H9 (cell line): ENCODE data around the gene KIF3B. TPM values are rescaled to one million over a fixed set of nuclear protein-coding genes. Genes with fewer than 3 reads are reported as not detected.

Experiments used
- DNase-seq: peaks from one replicate; pipeline ENCODE4 v3.0.0-alpha.2; 2017
- H2AFZ ChIP-seq: one replicate; pipeline ENCODE4 v1.6.1; 2013; ENCODE audit warnings: mild to moderate bottlenecking, low read length, control low read depth, moderate library complexity
- H2AK5ac ChIP-seq: 2 replicates; pipeline ENCODE4 v1.6.1; 2013; ENCODE audit warnings: low read length, control low read depth, mixed read lengths; ENCODE audit not compliant: insufficient read length
- H2BK120ac ChIP-seq: one replicate; pipeline ENCODE4 v1.6.1; 2013; ENCODE audit warnings: low read depth, mild to moderate bottlenecking, low read length, control low read depth, inconsistent platforms; ENCODE audit not compliant: poor library complexity, severe bottlenecking
- H2BK12ac ChIP-seq: 2 replicates; pipeline ENCODE4 v1.6.1; 2013; ENCODE audit warnings: low read length, control low read depth, mixed read lengths, low read depth; ENCODE audit not compliant: insufficient read length
- H2BK15ac ChIP-seq: 2 replicates; pipeline ENCODE4 v1.6.1; 2013; ENCODE audit warnings: low read depth, low read length, control low read depth
- H2BK20ac ChIP-seq: one replicate; pipeline ENCODE4 v1.6.1; 2013; ENCODE audit warnings: low read depth, mild to moderate bottlenecking, low read length, control low read depth, inconsistent platforms; ENCODE audit not compliant: poor library complexity, severe bottlenecking
- H2BK5ac ChIP-seq: 2 replicates; pipeline ENCODE4 v1.6.1; 2013; ENCODE audit warnings: low read length, control low read depth, mixed read lengths; ENCODE audit not compliant: insufficient read length
- H3K14ac ChIP-seq: 2 replicates; pipeline ENCODE4 v1.6.1; 2013; ENCODE audit warnings: low read length, control low read depth; ENCODE audit not compliant: insufficient read depth
- H3K18ac ChIP-seq: 2 replicates; pipeline ENCODE4 v1.6.1; 2013; ENCODE audit warnings: low read depth, mild to moderate bottlenecking, mixed read lengths, low read length, control low read depth; ENCODE audit not compliant: insufficient read length
- H3K23ac ChIP-seq: 2 replicates; pipeline ENCODE4 v1.6.1; 2013; ENCODE audit warnings: low read length, control low read depth, mixed read lengths, low read depth; ENCODE audit not compliant: insufficient read length
- H3K23me2 ChIP-seq: 2 replicates; pipeline ENCODE4 v1.6.1; 2013; ENCODE audit warnings: low read depth, mild to moderate bottlenecking, mixed read lengths, low read length, control low read depth; ENCODE audit not compliant: insufficient read length, poor library complexity, severe bottlenecking
- H3K27ac ChIP-seq: 2 replicates; pipeline ENCODE4 v1.5.1; 2013; ENCODE audit warnings: low read length, control low read depth, mixed read lengths, low read depth; ENCODE audit not compliant: insufficient read length
- H3K27me3 ChIP-seq: 2 replicates; pipeline ENCODE4 v1.6.1; 2013; ENCODE audit warnings: low read length, control low read depth, inconsistent platforms; ENCODE audit not compliant: insufficient read depth
- H3K4ac ChIP-seq: 2 replicates; pipeline ENCODE4 v1.6.1; 2013; ENCODE audit warnings: low read depth, mild to moderate bottlenecking, control low read depth, inconsistent platforms, low read length, moderate library complexity
- H3K4me1 ChIP-seq: 2 replicates; pipeline ENCODE4 v1.6.1; 2013; ENCODE audit warnings: low read length, control low read depth, inconsistent platforms; ENCODE audit not compliant: insufficient read depth
- H3K4me2 ChIP-seq: 2 replicates; pipeline ENCODE4 v1.6.1; 2013; ENCODE audit warnings: low read length, control low read depth, mixed read lengths; ENCODE audit not compliant: insufficient read length, insufficient read depth
- H3K56ac ChIP-seq: 2 replicates; pipeline ENCODE4 v1.6.1; 2013; ENCODE audit warnings: low read depth, mild to moderate bottlenecking, mixed read lengths, low read length, control low read depth; ENCODE audit not compliant: insufficient read length
- H3K79me1 ChIP-seq: 2 replicates; pipeline ENCODE4 v1.6.1; 2013; ENCODE audit warnings: low read depth, mild to moderate bottlenecking, moderate library complexity, low read length, control low read depth, inconsistent platforms; ENCODE audit not compliant: insufficient read depth, poor library complexity, severe bottlenecking
- H3K79me2 ChIP-seq: 2 replicates; pipeline ENCODE4 v1.6.1; 2013; ENCODE audit warnings: low read length, control low read depth, inconsistent platforms; ENCODE audit not compliant: insufficient read depth
- H3K9ac ChIP-seq: 2 replicates; pipeline ENCODE4 v1.6.1; 2013; ENCODE audit warnings: low read length, control low read depth, mixed read lengths; ENCODE audit not compliant: insufficient read length; ENCODE audit errors: extremely low read depth
- H3K9me3 ChIP-seq: one replicate; pipeline ENCODE4 v1.6.1; 2013; ENCODE audit warnings: low read depth, low read length, inconsistent platforms; ENCODE audit not compliant: control insufficient read depth
- H3T11ph ChIP-seq: one replicate; pipeline ENCODE4 v1.6.1; 2013; ENCODE audit warnings: mild to moderate bottlenecking, low read length, control low read depth, inconsistent platforms
- H4K20me1 ChIP-seq: one replicate; pipeline ENCODE4 v1.6.1; 2013; ENCODE audit not compliant: control insufficient read depth, insufficient read length, insufficient read depth
- H4K5ac ChIP-seq: 2 replicates; pipeline ENCODE4 v1.6.1; 2013; ENCODE audit warnings: low read depth, mild to moderate bottlenecking, mixed read lengths, low read length, control low read depth; ENCODE audit not compliant: insufficient read length
- H4K8ac ChIP-seq: replicated peaks from 2 replicates; pipeline ENCODE4 v1.6.1; 2013; ENCODE audit warnings: low read length, control low read depth, mixed read lengths, low read depth; ENCODE audit not compliant: insufficient read length
- H4K91ac ChIP-seq: 2 replicates; pipeline ENCODE4 v1.6.1; 2013; ENCODE audit warnings: low read depth, mild to moderate bottlenecking, moderate library complexity, mixed read lengths, low read length, control low read depth; ENCODE audit not compliant: insufficient read length
- H3K27ac Mint-ChIP-seq, 3 experiments: 2 replicates in 2 of 3; 3 replicates in 1 of 3; pipeline ENCODE4 v1.8.0; 2020 to 2021; ENCODE audit warnings: mixed read lengths in 3 of 3, mild to moderate bottlenecking in 1 of 3, moderate library complexity in 1 of 3
- H3K27me3 Mint-ChIP-seq: 2 replicates; pipeline ENCODE4 v1.8.0; 2021; ENCODE audit warnings: low read depth, mild to moderate bottlenecking, moderate library complexity, mixed read lengths
- H3K36me3 Mint-ChIP-seq, 3 experiments: 2 replicates in 2 of 3; 3 replicates in 1 of 3; pipeline ENCODE4 v1.8.0; 2020 to 2021; ENCODE audit warnings: low read depth in 3 of 3, mixed read lengths in 3 of 3; ENCODE audit not compliant: insufficient read depth in 1 of 3
- H3K4me1 Mint-ChIP-seq, 2 experiments: 2 replicates each; pipeline ENCODE4 v1.8.0; 2020; ENCODE audit warnings: mixed read lengths in 2 of 2
- H3K4me3 Mint-ChIP-seq, 2 experiments: 2 replicates in 1 of 2; 3 replicates in 1 of 2; pipeline ENCODE4 v1.8.0; 2020 to 2021; ENCODE audit warnings: mild to moderate bottlenecking in 2 of 2, mixed read lengths in 2 of 2, moderate library complexity in 1 of 2
- H3K9me3 Mint-ChIP-seq, 2 experiments: 2 replicates in 1 of 2; 3 replicates in 1 of 2; pipeline ENCODE4 v1.8.0; 2020; ENCODE audit warnings: mild to moderate bottlenecking in 2 of 2, mixed read lengths in 2 of 2, moderate library complexity in 1 of 2
- WGBS: extraction: QIAGEN DNeasy Blood & Tissue Kit; methylation state at CpG from one replicate; pipeline ENCODE4 v1.1.7; 2013; ENCODE audit warnings: missing lambda C conversion rate, low lambda C conversion rate, mixed read lengths; ENCODE audit not compliant: insufficient read length; ENCODE audit errors: extremely low coverage; 5-methylcytosine and 5-hydroxymethylcytosine counted together
- total RNA-seq: library from RNA; stranded (reverse); gene quantifications from 2 replicates; pipeline ENCODE4 v1.2.1, GENCODE V29; 2021
- TF ChIP-seq, protein P1 (sequence below): fragments of 200-600 bp; sonication (generic); conservative IDR thresholded peaks from 3 replicates; pipeline ENCODE4 v1.8.0; 2021; ENCODE audit warnings: antibody characterized with exemption, mild to moderate bottlenecking

KIF3B gene
- total RNA-seq, 1 experiment from 2014 or later: 29.7 TPM

DNA sequence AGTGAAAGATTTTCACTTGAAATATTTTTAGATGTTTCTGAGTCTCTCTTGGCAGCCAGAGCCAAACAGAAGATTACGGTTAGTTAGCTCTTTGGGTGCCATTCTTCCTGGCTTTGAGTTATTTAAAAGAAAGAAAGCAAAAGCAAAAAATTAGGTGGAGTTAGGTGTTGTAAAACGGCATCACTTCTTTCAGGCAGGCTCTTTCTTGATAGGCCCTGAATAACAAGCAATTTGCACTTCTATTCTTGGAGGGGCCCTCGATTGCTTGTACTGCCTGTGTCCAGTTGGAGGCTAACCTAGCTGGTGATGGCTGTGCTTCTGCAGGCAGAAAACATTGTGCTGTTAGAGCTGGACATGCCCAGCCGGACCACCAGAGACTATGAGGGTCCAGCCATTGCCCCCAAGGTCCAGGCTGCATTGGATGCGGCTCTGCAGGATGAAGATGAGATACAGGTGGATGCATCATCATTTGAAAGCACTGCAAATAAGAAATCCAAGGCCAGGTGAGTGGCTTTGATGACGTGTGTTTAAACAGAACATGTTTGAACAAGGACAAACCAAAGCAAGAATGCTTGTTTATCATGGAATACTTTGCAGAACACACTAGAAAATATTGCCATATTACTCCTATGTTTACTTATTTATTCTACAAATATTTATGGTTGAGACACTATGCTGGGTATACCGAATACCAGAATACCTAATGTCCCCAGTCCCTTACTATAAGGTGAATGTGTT, 52.5 kb downstream of the KIF3B start:
- Histone ChIP-seq H4K5ac (no peak overlapping the region), H4K91ac (no peak overlapping the region), H3K27ac (no peak overlapping the region), H2BK12ac (no peak overlapping the region), H3K18ac (no peak overlapping the region), H2AK5ac (no peak overlapping the region), H3K79me1 (no peaks in the 10 kb centered on the region), H2BK20ac (no peak overlapping the region), H3K9ac (no peak overlapping the region), H3K9me3 (no peaks in the 10 kb centered on the region), H3K23me2 (no peaks in the 10 kb centered on the region), H2BK15ac (no peak overlapping the region), H3K4me1 (no peaks in the 10 kb centered on the region), H3K23ac (no peak overlapping the region), H2BK120ac (no peak overlapping the region), H3K14ac (no peak overlapping the region; the same call in 1 of the 2 replicates), H2BK5ac (no peak overlapping the region), H3K79me2 (no peaks in the 10 kb centered on the region), H3K4ac (no peak overlapping the region), H3K56ac (no peak overlapping the region), H4K8ac (no peak overlapping the region), H2AFZ (no peak overlapping the region), H3K4me2 (no peak overlapping the region), H4K20me1 (no peaks in the 10 kb centered on the region), H3T11ph (no peak overlapping the region), H3K27me3 (no peaks in the 10 kb centered on the region)
- no peak for DNase-seq
- WGBS: no CpG with 5 or more reads among the region's 7 CpGs
- no peak overlapping the region for H3K27ac Mint-ChIP-seq
- TF ChIP-seq, protein P1, sequence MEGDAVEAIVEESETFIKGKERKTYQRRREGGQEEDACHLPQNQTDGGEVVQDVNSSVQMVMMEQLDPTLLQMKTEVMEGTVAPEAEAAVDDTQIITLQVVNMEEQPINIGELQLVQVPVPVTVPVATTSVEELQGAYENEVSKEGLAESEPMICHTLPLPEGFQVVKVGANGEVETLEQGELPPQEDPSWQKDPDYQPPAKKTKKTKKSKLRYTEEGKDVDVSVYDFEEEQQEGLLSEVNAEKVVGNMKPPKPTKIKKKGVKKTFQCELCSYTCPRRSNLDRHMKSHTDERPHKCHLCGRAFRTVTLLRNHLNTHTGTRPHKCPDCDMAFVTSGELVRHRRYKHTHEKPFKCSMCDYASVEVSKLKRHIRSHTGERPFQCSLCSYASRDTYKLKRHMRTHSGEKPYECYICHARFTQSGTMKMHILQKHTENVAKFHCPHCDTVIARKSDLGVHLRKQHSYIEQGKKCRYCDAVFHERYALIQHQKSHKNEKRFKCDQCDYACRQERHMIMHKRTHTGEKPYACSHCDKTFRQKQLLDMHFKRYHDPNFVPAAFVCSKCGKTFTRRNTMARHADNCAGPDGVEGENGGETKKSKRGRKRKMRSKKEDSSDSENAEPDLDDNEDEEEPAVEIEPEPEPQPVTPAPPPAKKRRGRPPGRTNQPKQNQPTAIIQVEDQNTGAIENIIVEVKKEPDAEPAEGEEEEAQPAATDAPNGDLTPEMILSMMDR: no peak
- no peaks in the 10 kb centered on the region for H3K27me3 Mint-ChIP-seq
- H3K9me3 Mint-ChIP-seq: no peaks in the 10 kb centered on the region
- H3K36me3 Mint-ChIP-seq: peaks cover 6 to 35% (median 17%) of the 10 kb centered on the region in 3 experiments; a peak in 5 of 7 replicates
- no peak overlapping the region for H3K4me3 Mint-ChIP-seq
- no peaks in the 10 kb centered on the region for H3K4me1 Mint-ChIP-seq
